ENCODE results near the gene ARID5B.

GRCh38 chr10:62000726-62001125 is 99.2 kb downstream of the ARID5B start:
- TF ChIP-seq, protein P1, sequence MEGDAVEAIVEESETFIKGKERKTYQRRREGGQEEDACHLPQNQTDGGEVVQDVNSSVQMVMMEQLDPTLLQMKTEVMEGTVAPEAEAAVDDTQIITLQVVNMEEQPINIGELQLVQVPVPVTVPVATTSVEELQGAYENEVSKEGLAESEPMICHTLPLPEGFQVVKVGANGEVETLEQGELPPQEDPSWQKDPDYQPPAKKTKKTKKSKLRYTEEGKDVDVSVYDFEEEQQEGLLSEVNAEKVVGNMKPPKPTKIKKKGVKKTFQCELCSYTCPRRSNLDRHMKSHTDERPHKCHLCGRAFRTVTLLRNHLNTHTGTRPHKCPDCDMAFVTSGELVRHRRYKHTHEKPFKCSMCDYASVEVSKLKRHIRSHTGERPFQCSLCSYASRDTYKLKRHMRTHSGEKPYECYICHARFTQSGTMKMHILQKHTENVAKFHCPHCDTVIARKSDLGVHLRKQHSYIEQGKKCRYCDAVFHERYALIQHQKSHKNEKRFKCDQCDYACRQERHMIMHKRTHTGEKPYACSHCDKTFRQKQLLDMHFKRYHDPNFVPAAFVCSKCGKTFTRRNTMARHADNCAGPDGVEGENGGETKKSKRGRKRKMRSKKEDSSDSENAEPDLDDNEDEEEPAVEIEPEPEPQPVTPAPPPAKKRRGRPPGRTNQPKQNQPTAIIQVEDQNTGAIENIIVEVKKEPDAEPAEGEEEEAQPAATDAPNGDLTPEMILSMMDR (IDR thresholded peaks at IDR 0.05): no peak
- TF ChIP-seq POLR2AphosphoS5 (IDR thresholded peaks at IDR 0.05) (no peak), EP300 (IDR thresholded peaks at IDR 0.05; ENCODE audit: low read depth) (no peak)

Data from transverse colon (tissue), 4 donors.